Right renal pelvis (tissue), 4 donors: ENCODE data around the gene ZNF575. TPM values are rescaled to one million over a fixed set of nuclear protein-coding genes. Genes with fewer than 3 reads are reported as not detected.
"Not testable (repeated sequence)": the region's sequence is repeated elsewhere in the genome, so short reads cannot be mapped to it uniquely, and the experiment has no call there.

Source experiments
- DNase-seq, 4 donors: peaks; one replicate each; pipeline ENCODE4 v3.0.0-alpha.2; 2013; ENCODE audit warnings: low read depth in 4 of 4, low spot score in 3 of 4, missing footprints in 1 of 4
- polyA plus RNA-seq, 4 donors: library from polyadenylated mRNA; unstranded; fragments of 120-200 nt; gene quantifications; one replicate each; pipeline ENCODE4 v1.2.1, GENCODE V29; 2013; ENCODE audit not compliant: insufficient read length in 4 of 4

The ZNF575 gene
- polyA plus RNA-seq, 4 donors = 1.9 to 2.6 (median 2.0) TPM

GRCh38 chr19:43507880-43508279 is 25.1 kb upstream of the ZNF575 start:
- DNase-seq = no peak

GRCh38 chr19:43510713-43511112 is 22.3 kb upstream of the ZNF575 start:
- no peak for DNase-seq

DNA sequence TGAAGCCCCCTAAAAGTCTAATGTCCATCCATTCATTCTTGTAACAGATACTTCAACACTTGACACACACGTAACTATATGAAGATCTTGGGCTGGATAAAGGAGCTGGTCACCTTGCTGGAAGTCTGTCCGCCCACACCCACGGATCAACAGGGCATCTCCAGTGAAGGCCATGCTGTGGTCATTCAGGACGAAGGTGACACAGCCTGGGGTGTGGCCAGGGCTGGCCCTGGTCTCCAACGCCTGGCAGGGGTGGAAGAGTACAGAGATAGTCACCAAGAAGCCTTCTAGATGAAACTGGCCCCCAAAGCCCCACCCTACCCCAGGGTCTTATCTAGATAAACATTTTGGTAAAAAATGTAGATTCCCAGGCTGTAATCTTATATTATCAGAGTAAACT is 21.7 kb upstream of the ZNF575 start:
- no peak for DNase-seq

DNA sequence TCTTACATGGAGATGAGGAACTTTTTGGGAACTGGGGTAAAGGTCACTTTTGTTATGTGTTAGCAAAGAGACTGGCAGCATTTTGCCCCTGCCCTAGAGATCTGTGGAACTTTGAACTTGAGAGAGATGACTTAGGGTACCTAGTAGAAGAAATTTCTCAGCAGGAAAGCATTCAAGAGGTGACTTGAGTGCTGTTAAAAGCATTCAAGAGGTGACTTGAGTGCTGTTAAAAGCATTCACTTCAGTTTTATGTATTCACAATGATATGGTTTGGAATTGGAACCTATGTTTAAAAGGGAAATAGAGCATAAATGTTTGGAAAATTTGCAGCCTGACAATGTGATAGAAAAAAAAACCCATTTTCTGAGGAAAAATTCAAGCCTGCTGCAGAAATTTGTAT is 20.6 kb upstream of the ZNF575 start:
- DNase-seq = not testable (repeated sequence)

GRCh38 chr19:43518051-43518450 is 14.9 kb upstream of the ZNF575 start:
- no peak for DNase-seq

- DNase-seq = peak in 2 of 4 donors; percentile 84 to 85
Measured at GRCh38 chr19:43519436-43520088, 13.4 kb upstream of the ZNF575 start.

DNA sequence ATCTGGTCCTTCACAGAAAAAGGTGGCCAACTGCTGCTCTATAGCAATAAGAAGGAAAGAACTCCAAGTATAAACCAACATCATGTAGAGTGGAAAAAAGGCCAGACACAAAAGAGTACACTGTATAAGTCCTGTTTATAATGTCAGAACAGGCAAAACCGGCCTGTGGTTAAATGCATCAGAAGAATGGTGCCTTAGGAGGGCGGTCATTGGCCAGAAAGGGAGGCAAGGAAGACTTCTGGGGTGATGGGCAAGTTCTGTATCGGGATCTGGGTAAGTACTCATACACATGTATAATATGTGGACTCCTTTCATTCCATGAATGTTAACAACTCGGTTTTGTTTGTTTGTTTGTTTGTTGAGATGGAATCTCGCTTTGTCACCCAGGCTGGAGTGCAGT is 10.1 kb upstream of the ZNF575 start:
- DNase-seq = no peak

DNA sequence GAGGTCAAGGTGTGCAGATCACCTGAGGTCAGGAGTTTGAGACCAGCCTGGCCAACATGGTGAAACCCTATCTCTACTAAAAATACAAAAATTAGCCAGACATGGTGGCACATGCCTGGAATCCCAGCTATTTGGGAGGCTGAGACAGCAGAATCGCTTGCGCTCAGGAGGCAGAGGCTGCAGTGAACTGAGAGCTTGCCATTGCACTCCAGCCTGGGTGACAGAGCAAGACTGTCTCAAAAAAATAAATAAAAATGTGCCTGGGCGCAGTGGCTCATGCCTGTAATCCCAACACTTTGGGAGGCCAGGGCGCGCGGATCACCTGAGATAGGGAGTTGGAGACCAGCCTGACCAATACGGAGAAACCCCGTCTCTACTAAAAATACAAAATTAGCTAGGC is 9.3 kb upstream of the ZNF575 start:
- not testable (repeated sequence) for DNase-seq

- DNase-seq = no peak
Measured at GRCh38 chr19:43524922-43525835, 7.8 kb upstream of the ZNF575 start.

DNA sequence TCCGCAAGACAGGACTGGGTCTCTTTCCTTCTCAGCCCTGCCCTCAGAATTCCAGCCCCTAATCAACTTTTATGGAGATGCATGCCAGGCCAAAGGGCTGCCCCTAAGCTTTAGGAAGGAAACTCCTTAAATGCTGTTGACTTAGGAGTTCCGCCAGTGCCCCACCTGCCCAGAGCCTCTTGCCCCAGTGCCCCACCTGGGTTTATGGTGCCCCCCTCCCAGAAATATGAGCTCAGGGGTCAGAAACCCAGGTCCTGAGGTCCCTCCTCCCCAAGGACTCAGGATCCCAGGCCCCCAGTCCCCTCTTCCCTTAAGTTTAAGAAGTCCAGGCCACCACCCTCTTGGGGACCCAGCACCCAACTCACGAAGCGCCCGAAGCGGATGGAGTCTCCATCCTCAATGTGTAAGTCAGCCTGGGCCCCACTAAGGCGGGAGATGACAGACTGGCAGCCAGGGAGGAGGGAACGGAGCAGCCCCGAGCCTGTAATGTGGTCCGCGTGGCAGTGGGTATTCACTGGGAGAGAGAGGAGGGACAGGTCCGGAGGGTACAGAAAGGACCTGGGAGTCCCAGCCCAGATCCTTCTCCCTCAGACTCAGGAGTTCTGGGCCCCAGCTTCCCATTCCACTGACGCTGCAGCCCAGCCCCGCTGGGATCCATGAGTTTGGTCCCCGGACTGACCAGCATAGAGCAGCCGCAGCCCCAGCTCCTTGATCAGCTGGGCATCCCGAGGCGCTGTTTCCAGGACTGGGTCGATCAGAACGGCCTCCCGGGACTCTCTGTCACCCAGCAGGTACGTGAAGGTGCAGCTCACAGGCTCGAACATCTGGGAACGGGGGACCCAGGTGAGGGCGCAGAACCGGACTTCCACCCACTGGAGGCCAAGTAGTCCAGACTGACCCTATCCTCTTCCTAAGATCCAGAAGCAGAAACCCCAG is 6.9 kb upstream of the ZNF575 start:
- DNase-seq = no peak

- DNase-seq = no peak
Measured at GRCh38 chr19:43526884-43527859, 5.8 kb upstream of the ZNF575 start, which contains the start of gene ETHE1. Gene ETHE1, minus strand, starts transcription at chr19:43527201. Its CDS starts 24 bp downstream, at chr19:43527177.

DNA sequence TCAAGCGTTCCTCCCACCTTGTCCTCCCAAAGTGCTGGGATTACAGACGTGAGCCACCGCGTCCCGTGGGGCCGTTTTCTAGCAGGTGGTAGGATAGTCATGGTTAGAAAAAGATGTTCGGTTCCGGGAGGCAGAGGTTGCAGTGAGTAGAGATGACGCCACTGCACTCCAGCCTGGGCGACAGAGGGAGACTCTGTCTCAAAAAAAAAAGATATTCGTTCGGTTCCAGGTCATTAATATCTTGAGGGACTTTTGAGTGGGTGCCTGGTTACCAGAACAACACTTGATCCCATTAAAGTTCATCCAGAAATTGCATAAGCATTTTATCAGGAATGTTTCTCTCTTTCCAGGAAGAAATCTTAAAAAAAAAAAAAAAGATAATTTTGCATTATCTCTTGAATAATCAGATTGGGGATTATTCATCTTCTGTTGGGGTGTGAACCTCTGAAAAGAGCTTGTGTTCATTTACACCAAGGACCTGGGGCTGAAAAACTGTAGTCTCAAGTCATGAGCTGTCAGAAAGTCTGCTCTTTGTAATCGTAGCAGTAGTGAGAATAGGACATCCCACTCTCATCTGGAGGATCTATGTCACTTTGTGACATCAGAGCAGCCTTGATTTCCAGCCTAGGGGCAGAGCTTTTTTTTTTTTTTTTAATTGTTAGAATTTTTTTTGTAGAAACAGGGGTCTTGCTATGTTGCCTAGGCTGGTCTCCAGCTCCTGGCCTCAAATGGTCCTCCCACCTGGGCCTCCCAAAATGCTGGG is 4.9 kb upstream of the ZNF575 start:
- no peak for DNase-seq

DNA sequence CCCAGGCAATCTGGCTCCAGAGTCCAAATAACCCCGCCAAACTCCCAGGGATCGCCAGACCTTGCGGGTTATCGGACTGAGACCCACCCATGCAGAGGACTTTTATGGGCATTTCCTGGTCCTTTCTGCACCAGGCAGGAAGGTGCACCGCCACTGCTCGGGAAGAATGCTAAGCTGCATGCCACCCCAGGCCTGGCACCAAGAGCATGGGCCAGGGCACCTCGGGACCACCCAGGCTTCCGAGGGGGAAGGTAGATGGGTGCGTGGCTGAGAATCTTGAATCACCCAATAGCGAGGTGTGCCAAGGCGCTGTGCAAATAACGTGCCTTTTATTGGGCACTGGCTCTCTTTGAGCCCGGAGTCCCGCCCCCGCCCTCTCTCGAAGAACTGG is 422 bp upstream of the ZNF575 start:
- no peak for DNase-seq

DNA sequence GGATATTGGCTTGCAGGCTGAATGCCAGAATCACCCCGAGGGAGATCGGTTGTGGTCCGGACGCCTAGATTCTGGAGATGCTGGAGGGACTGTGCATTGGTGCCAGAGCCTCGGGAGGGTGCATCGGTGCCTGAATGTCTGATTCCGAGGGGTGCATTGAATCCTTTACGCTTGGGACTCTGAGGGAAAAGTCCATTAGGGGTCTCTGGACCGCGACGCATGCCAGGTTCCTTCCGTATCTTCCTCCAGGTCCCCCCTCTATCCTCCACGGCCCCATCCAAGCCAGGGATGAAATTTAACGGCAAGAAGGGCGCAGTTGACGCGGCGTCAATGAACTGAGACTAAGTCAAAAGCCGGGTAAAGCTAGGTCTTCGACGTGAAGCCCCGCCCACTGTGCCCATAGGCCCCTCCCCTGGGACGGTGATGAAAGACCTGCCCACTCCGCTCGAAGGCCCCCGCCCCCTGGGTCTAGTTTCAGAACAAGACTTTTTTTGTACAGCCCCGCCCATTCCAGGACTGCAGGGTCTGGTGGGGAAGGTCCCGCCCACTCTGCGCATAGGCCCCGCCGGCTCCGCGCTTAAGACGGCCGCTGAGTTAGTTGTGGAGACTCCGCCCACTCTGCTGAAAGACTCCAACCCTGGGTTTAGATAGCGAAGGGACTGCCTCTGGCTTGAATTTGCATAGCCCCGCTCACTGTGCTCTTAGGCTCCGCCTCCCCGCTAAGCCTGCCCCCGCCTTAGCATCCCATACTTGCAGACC is 737 bp downstream of the ZNF575 start:
- DNase-seq = peak; percentile 96 to 99 (median 98)

GRCh38 chr19:43534305-43534815 is 1.4 kb downstream of the ZNF575 start:
- no peak for DNase-seq

DNA sequence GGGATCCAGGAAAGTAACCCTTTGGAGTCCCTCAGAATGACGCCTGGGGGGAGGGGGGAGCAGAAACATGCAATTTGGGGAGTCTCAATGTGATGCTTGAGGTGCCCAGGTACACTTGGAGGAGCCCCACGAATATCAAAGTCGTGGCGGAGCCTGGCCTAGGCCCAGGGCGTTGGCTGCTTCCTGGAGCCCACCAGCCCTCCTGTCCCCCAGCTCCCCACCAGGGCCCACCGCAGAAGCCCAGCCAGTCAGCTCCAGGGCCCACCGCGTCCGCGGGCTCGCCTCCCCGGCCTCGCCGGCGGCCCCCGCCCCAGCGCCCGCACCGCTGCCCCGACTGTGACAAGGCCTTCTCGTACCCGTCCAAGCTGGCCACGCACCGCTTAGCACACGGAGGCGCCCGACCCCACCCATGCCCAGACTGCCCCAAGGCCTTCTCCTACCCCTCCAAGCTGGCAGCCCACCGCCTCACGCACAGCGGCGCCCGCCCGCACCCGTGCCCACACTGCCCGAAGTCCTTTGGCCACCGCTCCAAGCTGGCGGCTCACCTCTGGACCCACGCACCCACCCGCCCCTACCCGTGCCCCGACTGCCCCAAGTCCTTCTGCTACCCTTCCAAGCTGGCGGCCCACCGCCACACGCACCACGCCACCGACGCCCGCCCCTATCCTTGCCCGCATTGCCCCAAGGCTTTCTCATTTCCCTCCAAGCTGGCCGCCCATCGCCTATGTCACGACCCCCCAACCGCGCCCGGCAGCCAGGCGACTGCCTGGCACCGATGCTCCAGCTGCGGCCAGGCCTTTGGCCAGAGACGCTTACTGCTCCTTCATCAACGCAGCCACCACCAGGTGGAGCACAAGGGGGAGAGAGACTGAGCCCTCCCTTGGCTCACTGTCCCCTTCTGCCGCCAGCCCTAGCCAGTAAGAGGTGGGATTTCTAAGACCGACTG is 2.1 kb downstream of the ZNF575 start:
- no peak for DNase-seq

GRCh38 chr19:43538922-43539321 is 5.9 kb downstream of the ZNF575 start:
- no peak for DNase-seq
